Measurements from ENCODE around the gene TRMT1. TPM values are rescaled to one million over a fixed set of nuclear protein-coding genes. Genes with fewer than 3 reads are reported as not detected.

The TRMT1 gene
- total RNA-seq, 1 experiment from 2014 or later, result 52.0 TPM

DNA sequence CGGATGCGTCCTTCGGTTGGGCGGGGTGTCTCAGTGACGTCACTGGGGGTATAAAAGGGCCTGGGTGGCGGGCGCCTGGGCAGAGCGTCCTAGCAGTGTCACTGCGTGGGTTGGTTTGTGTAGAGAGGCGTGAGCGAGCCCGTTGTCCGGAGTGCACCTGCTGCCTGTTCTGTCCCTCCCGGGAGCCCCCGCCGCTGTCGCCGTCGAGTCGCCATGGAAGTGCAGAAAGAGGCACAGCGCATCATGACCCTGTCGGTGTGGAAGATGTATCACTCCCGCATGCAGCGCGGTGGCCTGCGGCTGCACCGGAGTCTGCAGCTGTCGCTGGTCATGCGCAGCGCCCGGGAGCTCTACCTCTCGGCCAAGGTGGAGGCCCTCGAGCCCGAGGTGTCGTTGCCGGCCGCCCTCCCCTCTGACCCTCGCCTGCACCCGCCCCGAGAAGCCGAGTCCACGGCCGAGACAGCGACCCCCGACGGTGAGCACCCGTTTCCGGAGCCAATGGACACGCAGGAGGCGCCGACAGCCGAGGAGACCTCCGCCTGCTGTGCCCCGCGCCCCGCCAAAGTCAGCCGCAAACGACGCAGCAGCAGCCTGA is 36.5 kb upstream of the TRMT1 start:
- Histone ChIP-seq H3K9me3 (ENCODE audit: control insufficient read depth, insufficient read depth, low read depth, low read length) (no peaks in the 10 kb centered on the region), H3K27ac (ENCODE audit: low read length) (peak overlapping the region; percentile 96), H3K4me1 (ENCODE audit: control insufficient read depth, insufficient read depth, low read length) (peaks cover 10% of the 10 kb centered on the region), H3K4me3 (ENCODE audit: low read depth in 2 of 2, low read length in 2 of 2) (peak overlapping the region; percentile 68 to 90), H3K36me3 (ENCODE audit: control insufficient read depth, insufficient read depth, low read length) (peaks cover 10% of the 10 kb centered on the region; the same call in 1 of the 2 replicates), H3K27me3 (ENCODE audit: control insufficient read depth, insufficient read depth, low read length) (no peaks in the 10 kb centered on the region)
- DNase-seq (ENCODE audit: low read depth, low spot score), result no peak
- in situ Hi-C loops (cut with HindIII; ENCODE audit: low pct_unique_long_range_greater_than_20kb, low sequenced_read_pairs), result no loop called here
- BruUV-seq (replicated peaks), result TSS peak; percentile 96
- intact Hi-C loops (cut with micrococcal nuclease; ENCODE audit: unreplicated experiment), result no loop called here
- peak; percentile 36 for ATAC-seq
- CTCF ChIA-PET, result no interaction called here
- POLR2A ChIA-PET, result interaction anchor here (0.6 to 1.6 kb wide), 3 partner anchors 11 to 35 kb away, joined by 3 to 8 read pairs (median 3); partner anchors contain the start of gene NACC1
- TF ChIP-seq, protein P1, sequence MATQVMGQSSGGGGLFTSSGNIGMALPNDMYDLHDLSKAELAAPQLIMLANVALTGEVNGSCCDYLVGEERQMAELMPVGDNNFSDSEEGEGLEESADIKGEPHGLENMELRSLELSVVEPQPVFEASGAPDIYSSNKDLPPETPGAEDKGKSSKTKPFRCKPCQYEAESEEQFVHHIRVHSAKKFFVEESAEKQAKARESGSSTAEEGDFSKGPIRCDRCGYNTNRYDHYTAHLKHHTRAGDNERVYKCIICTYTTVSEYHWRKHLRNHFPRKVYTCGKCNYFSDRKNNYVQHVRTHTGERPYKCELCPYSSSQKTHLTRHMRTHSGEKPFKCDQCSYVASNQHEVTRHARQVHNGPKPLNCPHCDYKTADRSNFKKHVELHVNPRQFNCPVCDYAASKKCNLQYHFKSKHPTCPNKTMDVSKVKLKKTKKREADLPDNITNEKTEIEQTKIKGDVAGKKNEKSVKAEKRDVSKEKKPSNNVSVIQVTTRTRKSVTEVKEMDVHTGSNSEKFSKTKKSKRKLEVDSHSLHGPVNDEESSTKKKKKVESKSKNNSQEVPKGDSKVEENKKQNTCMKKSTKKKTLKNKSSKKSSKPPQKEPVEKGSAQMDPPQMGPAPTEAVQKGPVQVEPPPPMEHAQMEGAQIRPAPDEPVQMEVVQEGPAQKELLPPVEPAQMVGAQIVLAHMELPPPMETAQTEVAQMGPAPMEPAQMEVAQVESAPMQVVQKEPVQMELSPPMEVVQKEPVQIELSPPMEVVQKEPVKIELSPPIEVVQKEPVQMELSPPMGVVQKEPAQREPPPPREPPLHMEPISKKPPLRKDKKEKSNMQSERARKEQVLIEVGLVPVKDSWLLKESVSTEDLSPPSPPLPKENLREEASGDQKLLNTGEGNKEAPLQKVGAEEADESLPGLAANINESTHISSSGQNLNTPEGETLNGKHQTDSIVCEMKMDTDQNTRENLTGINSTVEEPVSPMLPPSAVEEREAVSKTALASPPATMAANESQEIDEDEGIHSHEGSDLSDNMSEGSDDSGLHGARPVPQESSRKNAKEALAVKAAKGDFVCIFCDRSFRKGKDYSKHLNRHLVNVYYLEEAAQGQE (IDR thresholded peaks at IDR 0.05; ENCODE audit: insufficient read depth in 1 of 2, low read depth in 2 of 2, low read length in 1 of 2), result peak in 1 of 2 experiments; percentile 76; a peak in 1 of 4 replicates
- TF ChIP-seq TCF7L2 (IDR thresholded peaks at IDR 0.05; ENCODE audit: low read depth, low read length), result no peak
- TF ChIP-seq SIN3A (IDR thresholded peaks at IDR 0.05; ENCODE audit: borderline replicate concordance, insufficient read depth, low read depth, low read length), result peak; percentile 72; the same call in 1 of the 2 replicates
- peak; percentile 100 for TF ChIP-seq POLR2AphosphoS5 (IDR thresholded peaks at IDR 0.05; ENCODE audit: low read depth, low read length)

DNA sequence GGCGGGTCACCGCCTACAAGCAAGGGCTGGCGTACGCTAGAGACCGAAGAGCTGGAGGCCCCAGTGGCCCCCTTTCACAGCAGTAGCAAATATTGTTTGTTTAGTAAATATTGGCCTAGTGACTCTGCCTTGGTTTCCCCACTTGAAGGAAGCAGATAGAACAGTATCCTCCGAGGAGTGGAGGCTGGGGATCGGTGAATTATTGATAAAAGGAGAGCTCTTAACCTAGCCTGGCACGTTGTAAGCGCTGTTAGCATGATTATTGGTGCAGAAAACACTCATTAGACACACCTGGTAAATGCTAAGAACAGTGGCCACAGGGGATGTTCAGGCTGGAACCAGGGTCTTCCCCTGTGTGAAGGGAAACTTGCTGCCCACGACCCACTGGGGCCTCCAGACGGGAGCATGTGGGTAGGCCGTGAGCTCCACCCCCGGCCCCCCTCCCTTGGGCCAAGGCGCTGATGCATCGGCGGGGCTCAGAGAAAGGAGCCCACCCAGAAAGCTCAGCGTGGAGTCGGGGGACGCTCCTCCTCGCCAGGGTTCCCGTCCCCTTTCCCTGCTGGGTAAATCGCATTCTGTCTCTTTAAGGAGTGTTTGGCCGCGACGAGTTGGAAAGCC is 35.9 kb upstream of the TRMT1 start:
- no peaks in the 10 kb centered on the region for H3K27me3 ChIP-seq (ENCODE audit: control insufficient read depth, insufficient read depth, low read length)
- H3K36me3 ChIP-seq (ENCODE audit: control insufficient read depth, insufficient read depth, low read length), result peaks cover 10% of the 10 kb centered on the region; the same call in 1 of the 2 replicates
- peaks cover 6% of the 10 kb centered on the region for H3K4me1 ChIP-seq (ENCODE audit: control insufficient read depth, insufficient read depth, low read length)
- H3K27ac ChIP-seq (ENCODE audit: low read length), result peak overlapping the region; percentile 96
- CTCF ChIA-PET, result no interaction called here
- BruUV-seq (replicated peaks), result no TSS peak
- in situ Hi-C loops (cut with HindIII; ENCODE audit: low pct_unique_long_range_greater_than_20kb, low sequenced_read_pairs) (no loop called here), intact Hi-C loops (cut with micrococcal nuclease; ENCODE audit: unreplicated experiment) (no loop called here)
- peak overlapping the region; percentile 68 to 90 for H3K4me3 ChIP-seq (ENCODE audit: low read depth in 2 of 2, low read length in 2 of 2)
- no peak for DNase-seq (ENCODE audit: low read depth, low spot score)
- no peaks in the 10 kb centered on the region for H3K9me3 ChIP-seq (ENCODE audit: control insufficient read depth, insufficient read depth, low read depth, low read length)
- POLR2A ChIA-PET, result interaction anchor here (0.6 to 1.6 kb wide), 6 partner anchors 10 to 187 kb away, joined by 3 to 14 read pairs (median 4); partner anchors contain the start of gene NACC1
- peak; percentile 0; the same call in 1 of the 2 replicates for ATAC-seq
- TF ChIP-seq TCF7L2 (IDR thresholded peaks at IDR 0.05; ENCODE audit: low read depth, low read length), result no peak

DNA sequence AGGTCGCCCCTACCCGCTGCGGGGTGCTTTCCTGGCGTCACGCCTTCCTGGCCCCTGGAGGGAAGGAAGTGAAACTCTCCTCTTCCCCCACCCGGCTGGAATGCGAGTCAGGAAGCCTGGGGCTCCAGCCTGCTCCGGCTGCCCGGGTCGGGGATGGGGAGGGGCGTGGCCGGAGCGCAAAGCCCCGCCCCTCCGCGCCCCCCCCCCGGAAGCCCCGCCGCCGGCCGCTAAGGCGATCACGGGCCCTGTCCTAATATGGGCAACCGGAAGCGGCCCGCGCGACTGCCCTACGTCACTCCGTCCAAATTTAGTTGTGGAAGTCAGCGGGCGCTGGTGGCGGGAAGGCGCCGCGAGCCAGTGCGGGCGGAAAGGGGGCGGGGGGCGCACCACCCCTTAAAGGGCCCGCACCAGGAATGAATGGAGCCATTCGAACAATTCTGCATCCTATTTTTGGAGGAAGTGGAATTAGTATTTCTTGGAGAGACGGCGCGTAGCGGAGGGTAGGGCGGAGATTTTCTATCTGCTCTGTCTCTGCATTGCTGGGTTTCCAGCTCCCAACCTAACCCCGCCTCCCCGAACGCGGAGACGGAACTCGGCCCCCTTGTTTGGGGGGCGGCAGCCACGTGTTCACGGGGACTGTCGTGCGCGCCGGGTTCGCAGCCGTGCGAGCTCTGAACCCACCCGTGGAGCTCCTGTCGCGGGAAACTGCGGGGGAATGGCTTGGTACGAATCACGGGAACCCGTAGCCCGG is 35.2 kb upstream of the TRMT1 start:
- in situ Hi-C loops (cut with HindIII; ENCODE audit: low pct_unique_long_range_greater_than_20kb, low sequenced_read_pairs) (no loop called here), intact Hi-C loops (cut with micrococcal nuclease; ENCODE audit: unreplicated experiment) (no loop called here)
- POLR2A ChIA-PET, result interaction anchor here (0.6 to 1.6 kb wide), 5 partner anchors 10 to 186 kb away, joined by 3 to 14 read pairs (median 4); partner anchors contain the start of gene NACC1
- peak; percentile 67 for ATAC-seq
- TF ChIP-seq SIN3A (IDR thresholded peaks at IDR 0.05; ENCODE audit: borderline replicate concordance, insufficient read depth, low read depth, low read length) (0 out of 2 replicates have a peak, but pooled peaks have one; percentile 47), CTCF (IDR thresholded peaks at IDR 0.05) (no peak), TCF7L2 (IDR thresholded peaks at IDR 0.05; ENCODE audit: low read depth, low read length) (0 out of 2 replicates have a peak, but pooled peaks have one; percentile 26), POLR2AphosphoS5 (IDR thresholded peaks at IDR 0.05; ENCODE audit: low read depth, low read length) (peak; percentile 58)
- TF ChIP-seq, protein P1 (IDR thresholded peaks at IDR 0.05; ENCODE audit: insufficient read depth in 1 of 2, low read depth in 2 of 2, low read length in 1 of 2), result peak in 1 of 2 experiments; percentile 50; a peak in 1 of 4 replicates
- Histone ChIP-seq H3K4me3 (ENCODE audit: low read depth in 2 of 2, low read length in 2 of 2) (peak overlapping the region; percentile 90 to 93), H3K9me3 (ENCODE audit: control insufficient read depth, insufficient read depth, low read depth, low read length) (no peaks in the 10 kb centered on the region), H3K27me3 (ENCODE audit: control insufficient read depth, insufficient read depth, low read length) (no peaks in the 10 kb centered on the region), H3K27ac (ENCODE audit: low read length) (peak overlapping the region; percentile 96), H3K36me3 (ENCODE audit: control insufficient read depth, insufficient read depth, low read length) (peaks cover 10% of the 10 kb centered on the region; the same call in 1 of the 2 replicates), H3K4me1 (ENCODE audit: control insufficient read depth, insufficient read depth, low read length) (peaks cover 5% of the 10 kb centered on the region)
- BruUV-seq (replicated peaks), result no TSS peak
- CTCF ChIA-PET, result no interaction called here
- no peak for DNase-seq (ENCODE audit: low read depth, low spot score)

All from Panc1 (cell line).